Muscle layer of duodenum (tissue), 2 donors: ENCODE results near the gene TSHZ2.
"Not testable (repeated sequence)": the region's sequence is repeated elsewhere in the genome, so short reads cannot be mapped to it uniquely, and the experiment has no call there.

Experiments used
- H3K27ac ChIP-seq: one replicate; pipeline ENCODE4 v1.7.0; 2013; ENCODE audit warnings: mild to moderate bottlenecking, low read length
- H3K27me3 ChIP-seq: one replicate; pipeline ENCODE4 v1.7.0; 2013; ENCODE audit warnings: low read depth, mild to moderate bottlenecking, control low read depth, low read length
- H3K36me3 ChIP-seq, 2 donors: one replicate each; pipeline ENCODE4 v1.7.0; 2013; ENCODE audit warnings: low read length in 2 of 2, control low read depth in 1 of 2, mild to moderate bottlenecking in 1 of 2; ENCODE audit not compliant: insufficient read depth in 2 of 2, control insufficient read depth in 1 of 2
- H3K4me1 ChIP-seq, 2 donors: one replicate each; pipeline ENCODE4 v1.7.0; 2013; ENCODE audit warnings: low read length in 2 of 2, mild to moderate bottlenecking in 2 of 2, control low read depth in 1 of 2, moderate library complexity in 1 of 2; ENCODE audit not compliant: insufficient read depth in 2 of 2, control insufficient read depth in 1 of 2
- H3K4me3 ChIP-seq, 2 donors: one replicate each; pipeline ENCODE4 v1.7.0; 2013; ENCODE audit warnings: low read length in 2 of 2, low read depth in 1 of 2, mild to moderate bottlenecking in 1 of 2
- H3K9me3 ChIP-seq, 2 donors: one replicate each; pipeline ENCODE4 v1.7.0; 2013; ENCODE audit warnings: low read length in 2 of 2, control low read depth in 1 of 2, mild to moderate bottlenecking in 1 of 2; ENCODE audit not compliant: control insufficient read depth in 1 of 2
- donor health status: healthy.

Gene TSHZ2

GRCh38 chr20:53495398-53496092 is 523.4 kb downstream of the TSHZ2 start:
- H3K4me1 ChIP-seq: no peaks in the 10 kb centered on the region
- no peaks in the 10 kb centered on the region for H3K36me3 ChIP-seq
- no peaks in the 10 kb centered on the region for H3K9me3 ChIP-seq
- H3K27ac ChIP-seq: no peak overlapping the region
- H3K27me3 ChIP-seq: no peaks in the 10 kb centered on the region
- H3K4me3 ChIP-seq: no peak overlapping the region

GRCh38 chr20:53497246-53497645 is 525.1 kb downstream of the TSHZ2 start:
- Histone ChIP-seq H3K4me1 (no peaks in the 10 kb centered on the region), H3K27me3 (no peaks in the 10 kb centered on the region), H3K27ac (no peak overlapping the region)

GRCh38 chr20:53498341-53498740 is 526.2 kb downstream of the TSHZ2 start:
- Histone ChIP-seq H3K27me3 (no peaks in the 10 kb centered on the region), H3K4me1 (no peaks in the 10 kb centered on the region), H3K4me3 (no peak overlapping the region), H3K27ac (no peak overlapping the region), H3K36me3 (no peaks in the 10 kb centered on the region), H3K9me3 (no peaks in the 10 kb centered on the region)

More at GRCh38 chr20:53497246-53497645, 525.1 kb downstream of the TSHZ2 start:
- H3K9me3 ChIP-seq: no peaks in the 10 kb centered on the region
- no peak overlapping the region for H3K4me3 ChIP-seq
- H3K36me3 ChIP-seq: no peaks in the 10 kb centered on the region

GRCh38 chr20:53500651-53501050 is 528.5 kb downstream of the TSHZ2 start:
- Histone ChIP-seq H3K27me3 (no peaks in the 10 kb centered on the region), H3K9me3 (no peaks in the 10 kb centered on the region), H3K36me3 (no peaks in the 10 kb centered on the region), H3K4me3 (no peak overlapping the region), H3K27ac (no peak overlapping the region), H3K4me1 (no peaks in the 10 kb centered on the region)

- Histone ChIP-seq H3K27me3 (no peaks in the 10 kb centered on the region), H3K4me1 (no peaks in the 10 kb centered on the region), H3K4me3 (no peak overlapping the region), H3K36me3 (no peaks in the 10 kb centered on the region), H3K9me3 (no peaks in the 10 kb centered on the region), H3K27ac (no peak overlapping the region)
Measured at GRCh38 chr20:53502820-53503219, 530.7 kb downstream of the TSHZ2 start.

- H3K4me1 ChIP-seq: no peaks in the 10 kb centered on the region
- no peaks in the 10 kb centered on the region for H3K27me3 ChIP-seq
- H3K4me3 ChIP-seq: no peak overlapping the region
- no peaks in the 10 kb centered on the region for H3K9me3 ChIP-seq
- no peak overlapping the region for H3K27ac ChIP-seq
- no peaks in the 10 kb centered on the region for H3K36me3 ChIP-seq
Measured at GRCh38 chr20:53503517-53503919, 531.4 kb downstream of the TSHZ2 start.

- not testable (repeated sequence) for H3K27ac ChIP-seq, H3K27me3 ChIP-seq, H3K4me3 ChIP-seq
Measured at GRCh38 chr20:53504106-53504505, 531.9 kb downstream of the TSHZ2 start.

GRCh38 chr20:53510262-53510661 is 538.1 kb downstream of the TSHZ2 start:
- H3K27ac ChIP-seq: no peak overlapping the region
- no peaks in the 10 kb centered on the region for H3K4me1 ChIP-seq
- peaks cover 0 to 2% of the 10 kb centered on the region in 2 donors for H3K9me3 ChIP-seq
- H3K4me3 ChIP-seq: no peak overlapping the region
- no peaks in the 10 kb centered on the region for H3K36me3 ChIP-seq
- no peaks in the 10 kb centered on the region for H3K27me3 ChIP-seq

More at GRCh38 chr20:53504106-53504505, 531.9 kb downstream of the TSHZ2 start:
- not testable (repeated sequence) for H3K9me3 ChIP-seq, H3K36me3 ChIP-seq, H3K4me1 ChIP-seq

- Histone ChIP-seq H3K4me1 (no peaks in the 10 kb centered on the region), H3K27me3 (no peaks in the 10 kb centered on the region), H3K27ac (no peak overlapping the region), H3K9me3 (peaks cover 0 to 2% of the 10 kb centered on the region in 2 donors), H3K36me3 (no peaks in the 10 kb centered on the region), H3K4me3 (no peak overlapping the region)
Measured at GRCh38 chr20:53510704-53511103, 538.5 kb downstream of the TSHZ2 start.

- no peak overlapping the region for H3K27ac ChIP-seq
- no peaks in the 10 kb centered on the region for H3K4me1 ChIP-seq
- no peaks in the 10 kb centered on the region for H3K27me3 ChIP-seq
- peaks cover 0 to 2% of the 10 kb centered on the region in 2 donors for H3K9me3 ChIP-seq
- no peak overlapping the region for H3K4me3 ChIP-seq
- no peaks in the 10 kb centered on the region for H3K36me3 ChIP-seq
Measured at GRCh38 chr20:53512076-53512475, 539.9 kb downstream of the TSHZ2 start.

GRCh38 chr20:53513168-53513488 is 541.0 kb downstream of the TSHZ2 start:
- H3K27ac ChIP-seq: no peak overlapping the region
- H3K4me1 ChIP-seq: no peaks in the 10 kb centered on the region
- H3K36me3 ChIP-seq: no peaks in the 10 kb centered on the region
- no peak overlapping the region for H3K4me3 ChIP-seq
- no peaks in the 10 kb centered on the region for H3K27me3 ChIP-seq
- H3K9me3 ChIP-seq: peaks cover 0 to 2% of the 10 kb centered on the region in 2 donors
